Mesenchymal stem cell (in vitro differentiated cells and primary cell): ENCODE measurements around the gene DHRSX.
A peak's percentile ranks its signal among the peaks of the same experiment; 100 is the strongest.

Source experiments
- DNase-seq: peaks from one replicate; pipeline ENCODE4 v3.0.0-alpha.2; 2013
- H2AFZ ChIP-seq: one replicate; pipeline ENCODE4 v1.6.1; 2013; ENCODE audit warnings: low read depth, mild to moderate bottlenecking, control low read depth, inconsistent platforms, low read length, moderate library complexity
- H2AK5ac ChIP-seq: 2 replicates; pipeline ENCODE4 v1.6.1; 2013; ENCODE audit warnings: low read length, moderate library complexity, mild to moderate bottlenecking, inconsistent platforms; ENCODE audit not compliant: severe bottlenecking
- H2BK120ac ChIP-seq: one replicate; pipeline ENCODE4 v1.6.1; 2013; ENCODE audit warnings: low read depth, mild to moderate bottlenecking, inconsistent platforms, low read length, moderate library complexity
- H2BK12ac ChIP-seq, 2 experiments: one replicate each; pipeline ENCODE4 v1.6.1; 2013; ENCODE audit warnings: inconsistent platforms in 2 of 2, low read length in 2 of 2, mild to moderate bottlenecking in 2 of 2, moderate library complexity in 2 of 2, control low read depth in 1 of 2
- H2BK15ac ChIP-seq: one replicate; pipeline ENCODE4 v1.6.1; 2013; ENCODE audit warnings: mild to moderate bottlenecking, low read depth, inconsistent platforms; ENCODE audit not compliant: poor library complexity, severe bottlenecking
- H2BK5ac ChIP-seq: 2 replicates; pipeline ENCODE4 v1.6.1; 2013; ENCODE audit warnings: low read depth, mild to moderate bottlenecking, low read length, control low read depth, inconsistent platforms; ENCODE audit not compliant: poor library complexity, severe bottlenecking
- H3K14ac ChIP-seq, 2 experiments: one replicate each; pipeline ENCODE4 v1.6.1; 2013; ENCODE audit warnings: inconsistent platforms in 2 of 2, low read length in 2 of 2, control low read depth in 1 of 2, mild to moderate bottlenecking in 1 of 2, moderate library complexity in 1 of 2
- H3K18ac ChIP-seq, 2 experiments: one replicate each; pipeline ENCODE4 v1.6.1; 2013; ENCODE audit warnings: inconsistent platforms in 2 of 2, low read length in 2 of 2, control low read depth in 1 of 2, low read depth in 1 of 2, mild to moderate bottlenecking in 1 of 2
- H3K23ac ChIP-seq, 2 experiments: one replicate each; pipeline ENCODE4 v1.6.1; 2013; ENCODE audit warnings: inconsistent platforms in 2 of 2, low read length in 2 of 2, mild to moderate bottlenecking in 2 of 2, moderate library complexity in 2 of 2, control low read depth in 1 of 2
- H3K27ac ChIP-seq: 2 replicates; pipeline ENCODE4 v1.5.1; 2013; ENCODE audit warnings: mild to moderate bottlenecking, moderate library complexity, low read length, control low read depth, inconsistent platforms; ENCODE audit not compliant: poor library complexity, severe bottlenecking
- H3K27me3 ChIP-seq, 2 experiments: 2 replicates each; pipeline versions ENCODE4 v1.6.1 to v1.7.0; 2013; ENCODE audit warnings: low read length in 2 of 2, mild to moderate bottlenecking in 2 of 2, moderate library complexity in 2 of 2, control low read depth in 1 of 2, inconsistent platforms in 1 of 2; ENCODE audit not compliant: control insufficient read depth in 1 of 2, insufficient read depth in 1 of 2
- H3K36me3 ChIP-seq, 2 experiments: 2 replicates each; pipeline versions ENCODE4 v1.6.1 to v1.7.0; 2013; ENCODE audit warnings: low read length in 2 of 2, control low read depth in 1 of 2, inconsistent platforms in 1 of 2, low read depth in 1 of 2, mild to moderate bottlenecking in 1 of 2; ENCODE audit not compliant: insufficient read depth in 2 of 2, control insufficient read depth in 1 of 2
- H3K4ac ChIP-seq, 2 experiments: one replicate each; pipeline ENCODE4 v1.6.1; 2013; ENCODE audit warnings: inconsistent platforms in 2 of 2, low read length in 2 of 2, mild to moderate bottlenecking in 2 of 2, moderate library complexity in 2 of 2, control low read depth in 1 of 2, low read depth in 1 of 2
- H3K4me1 ChIP-seq: 2 replicates; pipeline ENCODE4 v1.6.1; 2013; ENCODE audit warnings: low read depth, low read length, control low read depth; ENCODE audit not compliant: control insufficient read depth, insufficient read depth
- H3K4me2 ChIP-seq: 2 replicates; pipeline ENCODE4 v1.6.1; 2013; ENCODE audit warnings: low read length, mild to moderate bottlenecking, inconsistent platforms; ENCODE audit not compliant: poor library complexity, severe bottlenecking
- H3K4me3 ChIP-seq, 2 experiments: 2 replicates each; pipeline versions ENCODE4 v1.5.1 to v1.7.0; 2013; ENCODE audit warnings: low read length in 2 of 2, mild to moderate bottlenecking in 2 of 2, control low read depth in 1 of 2, low read depth in 1 of 2; ENCODE audit not compliant: insufficient read depth in 1 of 2
- H3K79me1 ChIP-seq: replicated peaks from 2 replicates; pipeline ENCODE4 v1.6.1; 2013; ENCODE audit warnings: mild to moderate bottlenecking, control low read depth, low read length, inconsistent platforms; ENCODE audit not compliant: poor library complexity, severe bottlenecking
- H3K9ac ChIP-seq: 2 replicates; pipeline ENCODE4 v1.7.0; 2013; ENCODE audit warnings: mild to moderate bottlenecking, low read length, moderate library complexity
- H3K9me3 ChIP-seq: 2 replicates; pipeline ENCODE4 v1.7.0; 2013; ENCODE audit warnings: mild to moderate bottlenecking, low read length; ENCODE audit not compliant: control insufficient read depth
- H4K8ac ChIP-seq: one replicate; pipeline ENCODE4 v1.6.1; 2013; ENCODE audit warnings: inconsistent platforms, mild to moderate bottlenecking, low read length, moderate library complexity
- H4K91ac ChIP-seq: one replicate; pipeline ENCODE4 v1.6.1; 2013; ENCODE audit warnings: mild to moderate bottlenecking, low read length, inconsistent platforms
- WGBS: methylation state at CpG from one replicate; pipeline ENCODE4 v1.1.7; 2013; ENCODE audit warnings: mixed read lengths; 5-methylcytosine and 5-hydroxymethylcytosine counted together

DHRSX gene

DNA sequence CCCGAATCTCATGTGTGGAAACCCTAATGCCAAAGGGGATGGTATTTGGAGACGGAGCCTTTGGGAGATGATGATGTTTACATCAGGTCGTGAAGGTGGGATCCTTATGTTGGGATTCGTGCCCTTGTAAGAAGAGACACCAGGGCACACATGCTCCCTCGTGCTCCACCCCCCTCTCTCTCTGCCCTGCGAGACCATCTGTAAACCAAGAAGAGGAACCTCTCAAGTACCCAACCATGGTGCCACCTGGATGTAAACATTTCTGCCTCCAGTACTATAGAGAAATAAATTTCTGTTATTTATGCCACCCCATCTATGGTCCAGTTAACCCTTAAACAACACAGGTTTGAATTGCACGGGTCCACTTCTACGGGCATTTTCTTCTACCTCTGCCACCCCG lies 179.4 kb downstream of the DHRSX start:
- no peak overlapping the region for H3K14ac ChIP-seq
- no peaks in the 10 kb centered on the region for H3K4me1 ChIP-seq
- H3K36me3 ChIP-seq: peaks cover 0 to 4% of the 10 kb centered on the region in 2 experiments
- H2BK15ac ChIP-seq: no peak overlapping the region
- WGBS: 81% methylated on average over 9 of the region's 9 CpGs
- no peak overlapping the region for H3K4me2 ChIP-seq
- no peak overlapping the region for H3K27ac ChIP-seq
- H2BK120ac ChIP-seq: no peak overlapping the region
- no peaks in the 10 kb centered on the region for H3K27me3 ChIP-seq
- H4K91ac ChIP-seq: no peak overlapping the region
- H2AFZ ChIP-seq: no peak overlapping the region
- H2BK5ac ChIP-seq: no peak overlapping the region
- H3K79me1 ChIP-seq: peaks cover 11% of the 10 kb centered on the region
- H3K4ac ChIP-seq: no peak overlapping the region
- no peak for DNase-seq
- no peak overlapping the region for H3K9ac ChIP-seq
- H3K18ac ChIP-seq: no peak overlapping the region
- H3K23ac ChIP-seq: no peak overlapping the region
- H3K9me3 ChIP-seq: no peaks in the 10 kb centered on the region
- H2BK12ac ChIP-seq: no peak overlapping the region
- no peak overlapping the region for H3K4me3 ChIP-seq
- no peak overlapping the region for H2AK5ac ChIP-seq
- H4K8ac ChIP-seq: no peak overlapping the region

DNA sequence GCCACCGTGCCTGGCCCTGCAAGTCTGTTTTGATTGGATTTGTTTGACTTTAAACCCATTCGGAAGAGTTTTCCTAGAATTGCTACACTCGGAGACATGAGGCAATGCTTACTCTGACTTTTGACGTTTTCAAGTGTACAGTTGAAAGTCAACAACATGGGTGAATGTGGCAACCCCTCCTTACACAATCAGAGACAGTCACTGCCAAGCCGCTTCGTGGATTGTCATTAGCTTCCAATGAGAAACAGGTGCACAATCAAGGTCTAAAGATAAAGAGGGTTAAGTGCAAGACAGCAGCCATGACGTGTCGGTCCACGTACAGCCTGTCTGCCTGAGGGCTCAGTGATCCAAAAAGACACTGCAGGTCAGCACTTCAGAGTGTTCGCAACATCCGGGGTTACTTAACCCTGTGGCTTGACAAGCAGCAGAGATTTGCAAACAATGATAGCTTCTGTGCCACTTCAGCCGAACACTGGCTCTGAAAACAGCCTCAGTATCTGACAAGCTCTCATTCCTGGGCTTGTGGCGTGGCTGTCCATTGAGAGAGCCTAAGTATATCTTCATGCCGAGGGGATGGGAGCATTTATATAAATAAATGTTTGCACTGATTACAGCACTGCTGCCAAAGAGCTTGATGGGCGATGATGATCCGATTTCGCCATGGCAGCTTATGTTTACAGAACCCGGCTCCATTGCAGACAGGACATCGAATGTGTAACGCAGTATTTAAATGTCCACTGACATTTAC lies 180.0 kb downstream of the DHRSX start:
- Histone ChIP-seq H2AFZ (no peak overlapping the region), H3K4me1 (no peaks in the 10 kb centered on the region), H2AK5ac (no peak overlapping the region), H3K4me3 (no peak overlapping the region), H3K4ac (no peak overlapping the region), H3K14ac (no peak overlapping the region), H3K18ac (no peak overlapping the region), H3K36me3 (peaks cover 0 to 4% of the 10 kb centered on the region in 2 experiments), H2BK15ac (no peak overlapping the region), H2BK12ac (no peak overlapping the region), H3K27me3 (no peaks in the 10 kb centered on the region), H3K27ac (no peak overlapping the region), H2BK120ac (no peak overlapping the region), H3K79me1 (peaks cover 11% of the 10 kb centered on the region), H3K23ac (no peak overlapping the region), H3K9me3 (no peaks in the 10 kb centered on the region), H3K4me2 (no peak overlapping the region), H4K8ac (no peak overlapping the region), H3K9ac (no peak overlapping the region), H2BK5ac (no peak overlapping the region), H4K91ac (no peak overlapping the region)
- DNase-seq: peak; percentile 80
- WGBS: 91% methylated on average over 20 of the region's 20 CpGs

DNA sequence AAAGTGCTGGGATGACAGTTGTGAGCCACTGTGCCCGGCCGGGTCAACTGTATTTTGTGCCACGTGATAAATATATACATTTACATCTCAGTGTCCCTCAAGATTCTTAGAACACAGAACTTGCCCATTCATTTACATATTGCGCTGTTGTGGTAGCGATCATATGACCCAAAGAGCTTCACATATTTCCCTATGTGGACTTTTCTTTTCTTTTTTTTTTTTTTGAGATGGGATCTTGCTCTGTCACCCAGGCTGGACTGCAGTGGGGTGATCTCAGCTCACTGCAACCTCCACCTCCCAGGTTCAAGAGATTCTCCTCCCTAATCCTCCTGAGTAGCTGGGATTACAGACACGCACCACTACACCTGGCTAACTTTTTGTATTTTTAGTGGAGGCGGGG lies 180.7 kb downstream of the DHRSX start:
- Histone ChIP-seq H4K8ac (no peak overlapping the region), H3K27ac (no peak overlapping the region), H3K9me3 (peaks cover 4% of the 10 kb centered on the region), H3K18ac (no peak overlapping the region), H3K4me1 (no peaks in the 10 kb centered on the region), H2AK5ac (no peak overlapping the region), H3K79me1 (peaks cover 8% of the 10 kb centered on the region), H3K27me3 (no peaks in the 10 kb centered on the region), H2BK15ac (no peak overlapping the region), H3K23ac (no peak overlapping the region), H4K91ac (no peak overlapping the region), H3K9ac (no peak overlapping the region), H3K4me3 (no peak overlapping the region), H3K36me3 (peaks cover 0 to 3% of the 10 kb centered on the region in 2 experiments), H2BK5ac (no peak overlapping the region), H3K4me2 (no peak overlapping the region), H2BK120ac (no peak overlapping the region), H2AFZ (no peak overlapping the region), H3K14ac (no peak overlapping the region), H3K4ac (no peak overlapping the region), H2BK12ac (no peak overlapping the region)
- no peak for DNase-seq
- 77% methylated on average over 5 of the region's 7 CpGs for WGBS

DNA sequence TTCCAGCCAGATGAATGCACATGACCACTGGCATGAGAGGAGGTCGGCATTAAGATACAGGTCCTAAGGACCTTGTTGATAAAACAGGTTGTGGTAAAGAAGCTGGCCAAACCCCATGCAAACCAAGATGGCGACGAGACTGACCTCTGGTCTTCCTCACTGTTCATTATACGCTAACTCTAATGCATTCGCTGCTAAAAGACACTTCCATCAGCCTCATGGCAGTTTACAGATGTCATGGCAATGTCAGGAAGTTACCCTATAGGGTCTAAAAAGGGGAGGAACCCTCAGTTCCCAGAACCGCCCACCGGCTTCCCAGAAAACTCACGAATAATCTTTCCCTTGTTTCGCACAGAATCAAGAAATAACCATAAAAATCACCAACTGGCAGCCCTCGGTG lies 182.4 kb downstream of the DHRSX start:
- no peak overlapping the region for H3K27ac ChIP-seq
- no peak overlapping the region for H3K18ac ChIP-seq
- H2BK15ac ChIP-seq: no peak overlapping the region
- 94% methylated on average over 10 of the region's 10 CpGs for WGBS
- no peak overlapping the region for H2BK12ac ChIP-seq
- no peaks in the 10 kb centered on the region for H3K36me3 ChIP-seq
- H2BK120ac ChIP-seq: no peak overlapping the region
- H4K8ac ChIP-seq: no peak overlapping the region
- no peak overlapping the region for H3K14ac ChIP-seq
- no peak overlapping the region for H2BK5ac ChIP-seq
- no peak overlapping the region for H3K9ac ChIP-seq
- H3K4ac ChIP-seq: no peak overlapping the region
- H3K23ac ChIP-seq: no peak overlapping the region
- H3K4me3 ChIP-seq: no peak overlapping the region
- no peaks in the 10 kb centered on the region for H3K27me3 ChIP-seq
- no peaks in the 10 kb centered on the region for H3K4me1 ChIP-seq
- no peak for DNase-seq
- H2AK5ac ChIP-seq: no peak overlapping the region
- H3K4me2 ChIP-seq: no peak overlapping the region
- H2AFZ ChIP-seq: no peak overlapping the region
- peaks cover 5% of the 10 kb centered on the region for H3K79me1 ChIP-seq
- H3K9me3 ChIP-seq: peaks cover 4% of the 10 kb centered on the region
- no peak overlapping the region for H4K91ac ChIP-seq
